Measurements from ENCODE around the gene MAJIN.

Gene MAJIN

DNA sequence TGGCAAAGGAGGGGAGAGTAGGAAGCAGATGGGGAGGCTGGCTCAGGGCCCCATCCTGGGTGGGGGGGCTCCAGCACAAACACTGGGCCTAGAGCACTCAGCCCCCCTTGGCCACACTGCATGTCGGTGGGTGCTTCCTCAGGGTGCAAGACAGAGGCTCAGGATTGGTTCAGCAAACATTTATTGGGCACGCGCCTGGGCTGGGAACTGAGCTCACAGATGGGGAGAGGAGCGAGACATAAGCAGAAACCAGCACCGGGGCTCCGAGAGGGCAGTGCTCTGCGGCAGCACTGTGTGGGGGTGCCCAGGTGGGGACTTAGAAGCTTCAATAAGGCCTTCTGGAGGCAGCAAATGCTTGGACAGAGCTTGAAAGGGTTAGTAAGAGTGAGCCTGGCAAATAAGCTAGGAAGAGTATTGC is 81.4 kb downstream of the MAJIN start:
- no peaks in the 10 kb centered on the region for H3K79me2 ChIP-seq (ENCODE audit: insufficient read depth, low read length)
- no peak overlapping the region for H3K27ac ChIP-seq (ENCODE audit: low read depth, low read length)
- H3K4me2 ChIP-seq (ENCODE audit: low read depth, low read length, poor library complexity, severe bottlenecking) = no peak overlapping the region

GRCh38 chr11:64888729-64889511 is 83.0 kb downstream of the MAJIN start:
- Histone ChIP-seq H3K36me3 (ENCODE audit: low read length) (no peaks in the 10 kb centered on the region), H2AFZ (ENCODE audit: low read depth, low read length, severe bottlenecking) (no peak overlapping the region), H3K9me3 (ENCODE audit: insufficient read depth, low read length) (no peaks in the 10 kb centered on the region), H3F3A (ENCODE audit: insufficient read depth) (0 out of 2 replicates have a peak, but pooled peaks cover 5% of the 10 kb centered on the region), H3K27me3 (ENCODE audit: low read length) (no peaks in the 10 kb centered on the region), H3K27ac (ENCODE audit: low read depth, low read length) (no peak overlapping the region), H3K4me3 (ENCODE audit: insufficient read depth, low read length, poor library complexity, severe bottlenecking) (no peak overlapping the region), H3K4me2 (ENCODE audit: low read depth, low read length, poor library complexity, severe bottlenecking) (peak overlapping the region; percentile 57), H3K79me2 (ENCODE audit: insufficient read depth, low read length) (no peaks in the 10 kb centered on the region), H4K20me1 (ENCODE audit: low read depth, low read length) (no peaks in the 10 kb centered on the region), H3K9me2 (replicated peaks; ENCODE audit: insufficient read depth, low read length) (no peaks in the 10 kb centered on the region), H3K9ac (ENCODE audit: low read length) (no peak overlapping the region)
- TF ChIP-seq CTCF (IDR thresholded peaks at IDR 0.05; ENCODE audit: insufficient read depth, low read length, poor library complexity, severe bottlenecking) (no peak), EZH2phosphoT487 (conservative IDR thresholded peaks at IDR 0.05; ENCODE audit: low read length) (no peak)

More for the DNA sequence above, 81.4 kb downstream of the MAJIN start:
- H3K9me3 ChIP-seq (ENCODE audit: insufficient read depth, low read length) = no peaks in the 10 kb centered on the region
- H3K36me3 ChIP-seq (ENCODE audit: low read length) = no peaks in the 10 kb centered on the region
- H4K20me1 ChIP-seq (ENCODE audit: low read depth, low read length) = no peaks in the 10 kb centered on the region
- H2AFZ ChIP-seq (ENCODE audit: low read depth, low read length, severe bottlenecking) = no peak overlapping the region
- H3K9ac ChIP-seq (ENCODE audit: low read length) = no peak overlapping the region
- no peaks in the 10 kb centered on the region for H3K9me2 ChIP-seq (replicated peaks; ENCODE audit: insufficient read depth, low read length)
- no peaks in the 10 kb centered on the region for H3K27me3 ChIP-seq (ENCODE audit: low read length)
- no peak overlapping the region for H3K4me3 ChIP-seq (ENCODE audit: insufficient read depth, low read length, poor library complexity, severe bottlenecking)
- 0 out of 2 replicates have a peak, but pooled peaks cover 5% of the 10 kb centered on the region for H3F3A ChIP-seq (ENCODE audit: insufficient read depth)
- TF ChIP-seq CTCF (IDR thresholded peaks at IDR 0.05; ENCODE audit: insufficient read depth, low read length, poor library complexity, severe bottlenecking) = no peak
- no peak for TF ChIP-seq EZH2phosphoT487 (conservative IDR thresholded peaks at IDR 0.05; ENCODE audit: low read length)

DNA sequence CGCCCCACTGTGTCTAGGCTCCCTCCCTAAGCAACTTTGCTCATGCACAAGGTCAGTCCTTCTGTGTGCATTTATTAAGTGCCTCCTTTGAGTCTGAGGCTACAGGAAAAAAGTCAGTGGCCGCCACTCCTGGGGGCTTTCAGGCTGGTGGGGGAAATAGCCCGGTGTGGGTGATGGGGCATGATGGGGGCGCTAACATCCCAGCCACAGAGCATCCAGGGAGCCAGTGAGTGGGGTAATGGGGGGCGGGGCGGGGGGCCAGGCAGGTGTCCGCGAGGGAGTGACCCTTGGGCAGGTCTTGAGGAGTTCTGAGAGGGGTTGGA is 83.5 kb downstream of the MAJIN start:
- Histone ChIP-seq H2AFZ (ENCODE audit: low read depth, low read length, severe bottlenecking) (peak overlapping the region; percentile 86), H3K79me2 (ENCODE audit: insufficient read depth, low read length) (no peaks in the 10 kb centered on the region), H3K27me3 (ENCODE audit: low read length) (no peaks in the 10 kb centered on the region), H3K9me2 (replicated peaks; ENCODE audit: insufficient read depth, low read length) (no peaks in the 10 kb centered on the region), H3K4me3 (ENCODE audit: insufficient read depth, low read length, poor library complexity, severe bottlenecking) (no peak overlapping the region), H3K36me3 (ENCODE audit: low read length) (no peaks in the 10 kb centered on the region), H3F3A (ENCODE audit: insufficient read depth) (0 out of 2 replicates have a peak, but pooled peaks cover 5% of the 10 kb centered on the region), H3K27ac (ENCODE audit: low read depth, low read length) (peak overlapping the region; percentile 62), H3K4me2 (ENCODE audit: low read depth, low read length, poor library complexity, severe bottlenecking) (peak overlapping the region; percentile 57), H3K9ac (ENCODE audit: low read length) (peak overlapping the region; percentile 58), H3K9me3 (ENCODE audit: insufficient read depth, low read length) (no peaks in the 10 kb centered on the region), H4K20me1 (ENCODE audit: low read depth, low read length) (no peaks in the 10 kb centered on the region)
- TF ChIP-seq CTCF (IDR thresholded peaks at IDR 0.05; ENCODE audit: insufficient read depth, low read length, poor library complexity, severe bottlenecking) = no peak
- TF ChIP-seq EZH2phosphoT487 (conservative IDR thresholded peaks at IDR 0.05; ENCODE audit: low read length) = no peak
